ENCODE measurements around the gene AMFR. TPM values are rescaled to one million over a fixed set of nuclear protein-coding genes. Genes with fewer than 3 reads are reported as not detected.

AMFR gene
- total and polyA plus RNA-seq, 10 of the 15 experiments (the other 5 are each of a cell fraction or from before 2014, with no cell fraction given): 8.2 to 67.6 (median 28.1) TPM

DNA sequence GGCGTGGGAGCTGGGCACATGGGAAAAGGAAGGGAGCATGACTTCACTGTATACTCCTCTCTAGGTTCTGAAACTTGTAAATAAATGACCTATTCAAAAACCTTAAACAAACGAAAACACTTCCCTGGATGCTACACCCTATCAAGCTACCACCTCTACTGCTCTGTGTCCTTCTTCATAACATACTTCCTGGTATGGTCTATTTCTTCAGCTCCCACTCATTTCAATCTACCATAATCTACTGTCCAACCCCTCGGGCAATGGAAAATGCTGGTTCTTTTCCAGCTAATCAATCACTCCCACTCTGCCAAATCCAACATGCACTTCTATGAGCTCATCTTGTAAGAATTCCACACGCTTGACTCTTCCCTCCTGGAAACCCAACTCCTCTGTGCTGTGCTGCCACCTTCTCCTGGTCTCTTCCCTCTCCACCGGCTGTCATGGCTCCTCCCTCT lies 42.4 kb downstream of the AMFR start:
- H3K27me3 ChIP-seq (replicated peaks in 1 of 2; ENCODE audit: control insufficient read depth in 2 of 2, insufficient read depth in 2 of 2, low read length in 1 of 2): no peaks in the 10 kb centered on the region
- H3K36me3 ChIP-seq (ENCODE audit: control insufficient read depth in 2 of 2, insufficient read depth in 2 of 2, low read length in 1 of 2): peaks cover 5 to 41% of the 10 kb centered on the region in 2 experiments
- DNase-seq (ENCODE audit: low read depth, low spot score) (no peak), ATAC-seq (no peak), FAIRE-seq (no peak)
- H3K9ac ChIP-seq (ENCODE audit: control insufficient read depth, insufficient read depth, low read length): no peak overlapping the region
- intact Hi-C loops (cut with micrococcal nuclease; ENCODE audit: unreplicated experiment) (no loop called here), in situ Hi-C loops (cut with MboI) (no loop called here)
- no peak for TF ChIP-seq NFYB (IDR thresholded peaks at IDR 0.05; ENCODE audit: insufficient read depth, low read depth, low read length)
- no peak for TF ChIP-seq GABPA (IDR thresholded peaks at IDR 0.05; ENCODE audit: low read depth)
- TF ChIP-seq NR2C1 (IDR thresholded peaks at IDR 0.05): no peak
- TF ChIP-seq, protein P1, sequence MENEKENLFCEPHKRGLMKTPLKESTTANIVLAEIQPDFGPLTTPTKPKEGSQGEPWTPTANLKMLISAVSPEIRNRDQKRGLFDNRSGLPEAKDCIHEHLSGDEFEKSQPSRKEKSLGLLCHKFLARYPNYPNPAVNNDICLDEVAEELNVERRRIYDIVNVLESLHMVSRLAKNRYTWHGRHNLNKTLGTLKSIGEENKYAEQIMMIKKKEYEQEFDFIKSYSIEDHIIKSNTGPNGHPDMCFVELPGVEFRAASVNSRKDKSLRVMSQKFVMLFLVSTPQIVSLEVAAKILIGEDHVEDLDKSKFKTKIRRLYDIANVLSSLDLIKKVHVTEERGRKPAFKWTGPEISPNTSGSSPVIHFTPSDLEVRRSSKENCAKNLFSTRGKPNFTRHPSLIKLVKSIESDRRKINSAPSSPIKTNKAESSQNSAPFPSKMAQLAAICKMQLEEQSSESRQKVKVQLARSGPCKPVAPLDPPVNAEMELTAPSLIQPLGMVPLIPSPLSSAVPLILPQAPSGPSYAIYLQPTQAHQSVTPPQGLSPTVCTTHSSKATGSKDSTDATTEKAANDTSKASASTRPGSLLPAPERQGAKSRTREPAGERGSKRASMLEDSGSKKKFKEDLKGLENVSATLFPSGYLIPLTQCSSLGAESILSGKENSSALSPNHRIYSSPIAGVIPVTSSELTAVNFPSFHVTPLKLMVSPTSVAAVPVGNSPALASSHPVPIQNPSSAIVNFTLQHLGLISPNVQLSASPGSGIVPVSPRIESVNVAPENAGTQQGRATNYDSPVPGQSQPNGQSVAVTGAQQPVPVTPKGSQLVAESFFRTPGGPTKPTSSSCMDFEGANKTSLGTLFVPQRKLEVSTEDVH (IDR thresholded peaks at IDR 0.05; ENCODE audit: low read depth, partially characterized antibody): no peak
- TF ChIP-seq RBBP5 (conservative IDR thresholded peaks at IDR 0.05): no peak
- no peak for TF ChIP-seq ZNF384 (IDR thresholded peaks at IDR 0.05; ENCODE audit: borderline replicate concordance, low read depth, low read length)
- TF ChIP-seq RAD51 (IDR thresholded peaks at IDR 0.05): no peak
- no peak for TF ChIP-seq USF1 (IDR thresholded peaks at IDR 0.05; ENCODE audit: borderline replicate concordance, extremely low read length, insufficient read depth, low read depth, low read length)
- TF ChIP-seq NR2F1 (conservative IDR thresholded peaks at IDR 0.05): no peak
- TF ChIP-seq BCL3 (IDR thresholded peaks at IDR 0.05; ENCODE audit: borderline replicate concordance, insufficient read depth, low read depth, low read length, poor library complexity, severe bottlenecking): no peak
- TF ChIP-seq NFXL1 (IDR thresholded peaks at IDR 0.05; ENCODE audit: borderline replicate concordance): no peak
- no peak for TF ChIP-seq BHLHE40 (IDR thresholded peaks at IDR 0.05; ENCODE audit: borderline replicate concordance in 1 of 2, low read depth in 2 of 2, low read length in 1 of 2)
- no TSS peak for BruUV-seq (replicated peaks)
- RAD21 ChIA-PET (ENCODE audit: unreplicated experiment): no interaction called here
- H3K4me3 ChIP-seq: no peak overlapping the region
- CTCF ChIA-PET: interaction anchor here (1.6 kb wide), 1 partner anchor 27 kb away, joined by 3 read pairs; no protein-coding TSS in a partner anchor
- no peaks in the 10 kb centered on the region for H4K20me1 ChIP-seq (ENCODE audit: control insufficient read depth, insufficient read depth)
- POLR2A ChIA-PET: no interaction called here
- peaks cover 9% of the 10 kb centered on the region for H3K9me3 ChIP-seq (replicated peaks; ENCODE audit: control insufficient read depth, insufficient read depth, low read length)
- WGBS (ENCODE audit: insufficient coverage, insufficient replicate concordance, low lambda C conversion rate, missing lambda C conversion rate): 95% methylated on average over 5 of the region's 5 CpGs
- SMC1A ChIA-PET (ENCODE audit: uncharacterized antibody, unreplicated experiment): interaction anchor here (0.6 kb wide), 2 partner anchors 8 to 48 kb away, joined by 3 read pairs; no protein-coding TSS in a partner anchor
- H3K4me2 ChIP-seq (ENCODE audit: control insufficient read depth, insufficient read depth): no peak overlapping the region
- no peak overlapping the region for H2AFZ ChIP-seq (ENCODE audit: control insufficient read depth, low read depth, low read length)
- H3K4me1 ChIP-seq (ENCODE audit: control insufficient read depth, insufficient read depth, low read length): no peaks in the 10 kb centered on the region
- H3K27ac ChIP-seq (ENCODE audit: control insufficient read depth, insufficient read depth): no peak overlapping the region
- H3K79me2 ChIP-seq (ENCODE audit: control insufficient read depth, insufficient read depth, low read length): no peaks in the 10 kb centered on the region; the same call in 1 of the 2 replicates

All from GM12878 (cell line).